Endothelial cell of umbilical vein (primary cell): ENCODE measurements around the gene CELSR1. TPM values are rescaled to one million over a fixed set of nuclear protein-coding genes. Genes with fewer than 3 reads are reported as not detected.

Experiments used
- BruUV-seq: library from RNA; stranded (reverse); fragments of 400-500 nt; replicated peaks from 2 replicates; lab custom pipeline; 2021; lab: Mats Ljungman, UMichigan
- CTCF ChIA-PET: fragments of 300-600, 350-600 bp; sonication (Branson Sonifier 250); formaldehyde crosslinking; loops from one replicate; lab custom pipeline; 2021; ENCODE audit warnings: antibody characterized with exemption, inconsistent platforms; lab: Charles Lee
- POLR2A ChIA-PET: fragments of 300-600, 350-600 bp; sonication (Branson Sonifier 250); formaldehyde crosslinking; loops from one replicate; lab custom pipeline; 2021; ENCODE audit warnings: antibody characterized with exemption, inconsistent platforms; lab: Charles Lee
- DNase-seq: peaks from one replicate; pipeline ENCODE4 v3.0.0-alpha.2; 2011; ENCODE audit warnings: low read depth, low spot score
- FAIRE-seq: peaks from 2 replicates; lab custom pipeline; 2011; peaks lifted over from hg19 to GRCh38; lab: Jason Lieb, UNC
- H2AFZ ChIP-seq: 2 replicates; pipeline ENCODE4 v1.6.0; 2012; ENCODE audit warnings: low read depth, low read length, control low read depth, inconsistent platforms
- H3K27ac ChIP-seq: 2 replicates; pipeline ENCODE4 v1.5.1; 2011; ENCODE audit warnings: low read depth, mild to moderate bottlenecking, control low read depth, low read length, moderate library complexity; ENCODE audit not compliant: insufficient read depth
- H3K27me3 ChIP-seq, 2 experiments: 2 replicates each; pipeline versions ENCODE4 v1.6.0 to v1.6.1; 2011; ENCODE audit warnings: low read length in 2 of 2, mixed read lengths in 1 of 2; ENCODE audit not compliant: control insufficient read depth in 2 of 2, insufficient read depth in 2 of 2
- H3K36me3 ChIP-seq, 2 experiments: 2 replicates in 1 of 2; 3 replicates in 1 of 2; pipeline ENCODE4 v1.5.1; 2011; ENCODE audit warnings: low read length in 2 of 2, mild to moderate bottlenecking in 1 of 2, moderate library complexity in 1 of 2; ENCODE audit not compliant: control insufficient read depth in 2 of 2, insufficient read depth in 2 of 2; ENCODE audit errors: extremely low read depth in 1 of 2
- H3K4me1 ChIP-seq: 3 replicates; pipeline ENCODE4 v1.5.1; 2011; ENCODE audit warnings: mild to moderate bottlenecking, low read length; ENCODE audit not compliant: control insufficient read depth, insufficient read depth; ENCODE audit errors: extremely low read depth
- H3K4me2 ChIP-seq: 2 replicates; pipeline ENCODE4 v1.6.1; 2011; ENCODE audit warnings: low read length, control low read depth, mixed read lengths; ENCODE audit not compliant: insufficient read depth
- H3K4me3 ChIP-seq, 3 experiments: fragments of 200-600 bp in 1 of 3; sonication (generic), shearing (Covaris generic) in 1 of 3; replicated peaks in 1 of 3; 2 replicates each; pipeline ENCODE4 v1.5.1; 2011 to 2016; ENCODE audit warnings: control low read depth in 3 of 3, low read length in 3 of 3, mild to moderate bottlenecking in 2 of 3, inconsistent platforms in 1 of 3, low read depth in 1 of 3, moderate library complexity in 1 of 3; ENCODE audit not compliant: insufficient read depth in 1 of 3
- H3K79me2 ChIP-seq: 2 replicates; pipeline ENCODE4 v1.6.0; 2012; ENCODE audit warnings: low read length, inconsistent platforms; ENCODE audit not compliant: control insufficient read depth, insufficient read depth
- H3K9ac ChIP-seq: replicated peaks from 2 replicates; pipeline ENCODE3; 2011; ENCODE audit warnings: low read length, control low read depth; ENCODE audit not compliant: insufficient read depth; ENCODE audit errors: extremely low read depth
- H3K9me1 ChIP-seq: replicated peaks from 3 replicates; pipeline ENCODE4 v1.6.0; 2011; ENCODE audit warnings: mild to moderate bottlenecking, low read length; ENCODE audit not compliant: control insufficient read depth, insufficient read depth; ENCODE audit errors: extremely low read depth
- H3K9me3 ChIP-seq: replicated peaks from 2 replicates; pipeline ENCODE4 v1.5.1; 2012; ENCODE audit warnings: low read length, inconsistent platforms; ENCODE audit not compliant: control insufficient read depth, insufficient read depth
- H4K20me1 ChIP-seq: replicated peaks from 2 replicates; pipeline ENCODE3; 2011; ENCODE audit warnings: mild to moderate bottlenecking, low read length; ENCODE audit not compliant: control insufficient read depth, insufficient read depth; ENCODE audit errors: extremely low read depth
- EZH2 ChIP-seq: IDR thresholded peaks from 2 replicates; pipeline ENCODE4 v1.6.1; 2012; ENCODE audit warnings: borderline replicate concordance, low read depth, mild to moderate bottlenecking, moderate library complexity, low read length, inconsistent platforms; ENCODE audit not compliant: severe bottlenecking
- JUN ChIP-seq: IDR thresholded peaks from 2 replicates; pipeline ENCODE4 v1.6.1; 2011; ENCODE audit warnings: borderline replicate concordance, low read depth; ENCODE audit not compliant: insufficient read length, insufficient read depth
- MYC ChIP-seq: IDR thresholded peaks from one replicate; pipeline ENCODE4 v1.6.1; 2011; ENCODE audit warnings: mild to moderate bottlenecking, low read depth, low read length
- dilution Hi-C: fragments of 300-500 bp; cut with MboI; formaldehyde crosslinking; loops from one replicate; pipeline ENCODE4 v1.15.0; 2019; ENCODE audit warnings: low sequenced_read_pairs; ENCODE audit not compliant: extremely low pct_ligation_motif_present
- intact Hi-C: fragments of 100-400 bp; cut with micrococcal nuclease; formaldehyde crosslinking; loops from one replicate; pipeline ENCODE4 v1.10.0; 2022
- polyA plus RNA-seq, 4 experiments: library from polyadenylated mRNA; depleted of rRNA in 3 of 4; stranded (reverse) in 3 of 4; unstranded in 1 of 4; fragments of >200 nt; gene quantifications; 2 replicates each; pipeline versions ENCODE4 v1.2.1 to v1.2.3, GENCODE V29; 2011 to 2012; ENCODE audit warnings: missing spikeins in 1 of 4
- total RNA-seq: library from RNA; stranded (reverse); gene quantifications from 2 replicates; pipeline ENCODE4 v1.2.3, GENCODE V29; 2021
- TF ChIP-seq, protein P1 (sequence below), 2 donors: IDR thresholded peaks; 1 replicate in 1 of 2; 2 replicates in 1 of 2; pipeline ENCODE4 v1.5.1; 2011; ENCODE audit warnings: low read length in 2 of 2, mild to moderate bottlenecking in 2 of 2, moderate library complexity in 2 of 2, control low read depth in 1 of 2, inconsistent platforms in 1 of 2, low read depth in 1 of 2; ENCODE audit not compliant: insufficient read depth in 1 of 2; ENCODE audit errors: extremely low read depth in 1 of 2

Gene CELSR1
- total and polyA plus RNA-seq, 2 donors (not counting 3 experiments of a cell fraction or from before 2014, with no cell fraction given) = 3.7 to 5.4 TPM

DNA sequence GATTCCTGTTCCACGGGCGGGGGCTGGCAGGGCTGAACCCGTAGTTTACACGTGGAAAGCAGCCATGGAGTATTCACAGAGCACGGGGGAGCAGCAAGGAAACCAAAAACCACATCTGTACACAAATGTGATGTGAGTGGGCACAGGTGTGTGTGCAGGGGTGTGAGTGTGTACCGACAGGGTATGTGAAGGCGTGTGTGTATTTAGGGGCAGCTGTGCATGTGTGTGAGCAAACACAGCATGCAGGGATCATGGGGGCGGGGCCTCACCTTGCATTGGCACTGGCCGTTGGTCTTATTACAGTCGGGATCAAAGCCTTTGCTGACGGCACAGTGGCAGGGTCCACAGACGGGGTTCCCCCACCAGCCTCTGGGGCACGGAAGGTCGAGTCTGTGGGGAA, 143.5 kb downstream of the CELSR1 start:
- POLR2A ChIA-PET = no interaction called here
- CTCF ChIA-PET = interaction anchor here (1.7 kb wide), 1 partner anchor 26 kb away, joined by 5 read pairs; no protein-coding TSS in a partner anchor
- FAIRE-seq = no peak

More for the DNA sequence above, 143.5 kb downstream of the CELSR1 start:
- H3K4me1 ChIP-seq = no peaks in the 10 kb centered on the region
- no peaks in the 10 kb centered on the region for H3K36me3 ChIP-seq
- no peaks in the 10 kb centered on the region for H3K79me2 ChIP-seq
- H3K9me3 ChIP-seq = no peaks in the 10 kb centered on the region
- H2AFZ ChIP-seq = no peak overlapping the region
- H3K27me3 ChIP-seq = no peaks in the 10 kb centered on the region
- dilution Hi-C loops = no loop called here
- no TSS peak for BruUV-seq
- DNase-seq = no peak
- no peak overlapping the region for H3K4me2 ChIP-seq
- H3K4me3 ChIP-seq = no peak overlapping the region
- no peak overlapping the region for H3K9ac ChIP-seq
- TF ChIP-seq JUN (no peak), MYC (no peak), EZH2 (no peak)
- TF ChIP-seq, protein P1, sequence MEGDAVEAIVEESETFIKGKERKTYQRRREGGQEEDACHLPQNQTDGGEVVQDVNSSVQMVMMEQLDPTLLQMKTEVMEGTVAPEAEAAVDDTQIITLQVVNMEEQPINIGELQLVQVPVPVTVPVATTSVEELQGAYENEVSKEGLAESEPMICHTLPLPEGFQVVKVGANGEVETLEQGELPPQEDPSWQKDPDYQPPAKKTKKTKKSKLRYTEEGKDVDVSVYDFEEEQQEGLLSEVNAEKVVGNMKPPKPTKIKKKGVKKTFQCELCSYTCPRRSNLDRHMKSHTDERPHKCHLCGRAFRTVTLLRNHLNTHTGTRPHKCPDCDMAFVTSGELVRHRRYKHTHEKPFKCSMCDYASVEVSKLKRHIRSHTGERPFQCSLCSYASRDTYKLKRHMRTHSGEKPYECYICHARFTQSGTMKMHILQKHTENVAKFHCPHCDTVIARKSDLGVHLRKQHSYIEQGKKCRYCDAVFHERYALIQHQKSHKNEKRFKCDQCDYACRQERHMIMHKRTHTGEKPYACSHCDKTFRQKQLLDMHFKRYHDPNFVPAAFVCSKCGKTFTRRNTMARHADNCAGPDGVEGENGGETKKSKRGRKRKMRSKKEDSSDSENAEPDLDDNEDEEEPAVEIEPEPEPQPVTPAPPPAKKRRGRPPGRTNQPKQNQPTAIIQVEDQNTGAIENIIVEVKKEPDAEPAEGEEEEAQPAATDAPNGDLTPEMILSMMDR (IDR thresholded peaks at IDR 0.05; ENCODE audit: extremely low read depth in 1 of 2, insufficient read depth in 1 of 2, low read depth in 1 of 2, low read length in 2 of 2) = no peak
- H3K27ac ChIP-seq = no peak overlapping the region
- H3K9me1 ChIP-seq = no peaks in the 10 kb centered on the region
- intact Hi-C loops = no loop called here
- no peaks in the 10 kb centered on the region for H4K20me1 ChIP-seq
